ENCODE data around the gene SHANK2. TPM values are rescaled to one million over a fixed set of nuclear protein-coding genes. Genes with fewer than 3 reads are reported as not detected.
A peak's percentile ranks its signal among the peaks of the same experiment; 100 is the strongest.

SHANK2 gene
- total and polyA plus RNA-seq, 2 donors from 2014 or later, result 4.0 to 57.8 TPM

- H3K36me3 ChIP-seq (ENCODE audit: control insufficient read depth in 2 of 3, insufficient read depth in 3 of 3, low read length in 3 of 3), result peaks cover 0 to 11% (median 10%) of the 10 kb centered on the region in 3 donors
- H3K9me3 ChIP-seq (ENCODE audit: control insufficient read depth in 2 of 3, insufficient read depth in 1 of 3, low read length in 3 of 3), result peaks cover 0 to 12% (median 0%) of the 10 kb centered on the region in 3 donors
- no peak overlapping the region for H3K27ac ChIP-seq (ENCODE audit: low read depth in 2 of 2, low read length in 2 of 2)
- no peaks in the 10 kb centered on the region for H3K27me3 ChIP-seq (ENCODE audit: control insufficient read depth, insufficient read depth, low read length)
- H3K9ac ChIP-seq (ENCODE audit: low read length in 3 of 3), result no peak overlapping the region
- H3K4me1 ChIP-seq (ENCODE audit: control insufficient read depth in 2 of 3, insufficient read depth in 2 of 3, low read depth in 1 of 3, low read length in 3 of 3), result peaks cover 0 to 2% (median 0%) of the 10 kb centered on the region in 3 donors
- H3K4me3 ChIP-seq (ENCODE audit: low read length in 3 of 3), result no peak overlapping the region
- intact Hi-C loops (cut with DNase I), result no loop called here
- TF ChIP-seq, protein P1, sequence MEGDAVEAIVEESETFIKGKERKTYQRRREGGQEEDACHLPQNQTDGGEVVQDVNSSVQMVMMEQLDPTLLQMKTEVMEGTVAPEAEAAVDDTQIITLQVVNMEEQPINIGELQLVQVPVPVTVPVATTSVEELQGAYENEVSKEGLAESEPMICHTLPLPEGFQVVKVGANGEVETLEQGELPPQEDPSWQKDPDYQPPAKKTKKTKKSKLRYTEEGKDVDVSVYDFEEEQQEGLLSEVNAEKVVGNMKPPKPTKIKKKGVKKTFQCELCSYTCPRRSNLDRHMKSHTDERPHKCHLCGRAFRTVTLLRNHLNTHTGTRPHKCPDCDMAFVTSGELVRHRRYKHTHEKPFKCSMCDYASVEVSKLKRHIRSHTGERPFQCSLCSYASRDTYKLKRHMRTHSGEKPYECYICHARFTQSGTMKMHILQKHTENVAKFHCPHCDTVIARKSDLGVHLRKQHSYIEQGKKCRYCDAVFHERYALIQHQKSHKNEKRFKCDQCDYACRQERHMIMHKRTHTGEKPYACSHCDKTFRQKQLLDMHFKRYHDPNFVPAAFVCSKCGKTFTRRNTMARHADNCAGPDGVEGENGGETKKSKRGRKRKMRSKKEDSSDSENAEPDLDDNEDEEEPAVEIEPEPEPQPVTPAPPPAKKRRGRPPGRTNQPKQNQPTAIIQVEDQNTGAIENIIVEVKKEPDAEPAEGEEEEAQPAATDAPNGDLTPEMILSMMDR (IDR thresholded peaks at IDR 0.05; ENCODE audit: borderline replicate concordance, extremely low read depth, insufficient read depth), result no peak
- no peak for FAIRE-seq
- DNase-seq, result peak in 1 of 5 donors; percentile 9
These were observed 28.4 kb downstream of the SHANK2 start for GRCh38 chr11:71223671-71224660.

GRCh38 chr11:71223081-71223405 is 29.3 kb downstream of the SHANK2 start:
- TF ChIP-seq, protein P1 (IDR thresholded peaks at IDR 0.05; ENCODE audit: borderline replicate concordance, extremely low read depth, insufficient read depth), result no peak
- no peak overlapping the region for H3K9ac ChIP-seq (ENCODE audit: low read length in 3 of 3)
- no peak overlapping the region for H3K27ac ChIP-seq (ENCODE audit: low read depth in 2 of 2, low read length in 2 of 2)
- peaks cover 0 to 12% (median 0%) of the 10 kb centered on the region in 3 donors for H3K9me3 ChIP-seq (ENCODE audit: control insufficient read depth in 2 of 3, insufficient read depth in 1 of 3, low read length in 3 of 3)
- intact Hi-C loops (cut with DNase I), result no loop called here
- peaks cover 0 to 11% (median 10%) of the 10 kb centered on the region in 3 donors for H3K36me3 ChIP-seq (ENCODE audit: control insufficient read depth in 2 of 3, insufficient read depth in 3 of 3, low read length in 3 of 3)
- DNase-seq (peak in 1 of 5 donors; percentile 15), FAIRE-seq (no peak)
- no peaks in the 10 kb centered on the region for H3K27me3 ChIP-seq (ENCODE audit: control insufficient read depth, insufficient read depth, low read length)
- peaks cover 0 to 2% (median 0%) of the 10 kb centered on the region in 3 donors for H3K4me1 ChIP-seq (ENCODE audit: control insufficient read depth in 2 of 3, insufficient read depth in 2 of 3, low read depth in 1 of 3, low read length in 3 of 3)
- H3K4me3 ChIP-seq (ENCODE audit: low read length in 3 of 3), result no peak overlapping the region

DNA sequence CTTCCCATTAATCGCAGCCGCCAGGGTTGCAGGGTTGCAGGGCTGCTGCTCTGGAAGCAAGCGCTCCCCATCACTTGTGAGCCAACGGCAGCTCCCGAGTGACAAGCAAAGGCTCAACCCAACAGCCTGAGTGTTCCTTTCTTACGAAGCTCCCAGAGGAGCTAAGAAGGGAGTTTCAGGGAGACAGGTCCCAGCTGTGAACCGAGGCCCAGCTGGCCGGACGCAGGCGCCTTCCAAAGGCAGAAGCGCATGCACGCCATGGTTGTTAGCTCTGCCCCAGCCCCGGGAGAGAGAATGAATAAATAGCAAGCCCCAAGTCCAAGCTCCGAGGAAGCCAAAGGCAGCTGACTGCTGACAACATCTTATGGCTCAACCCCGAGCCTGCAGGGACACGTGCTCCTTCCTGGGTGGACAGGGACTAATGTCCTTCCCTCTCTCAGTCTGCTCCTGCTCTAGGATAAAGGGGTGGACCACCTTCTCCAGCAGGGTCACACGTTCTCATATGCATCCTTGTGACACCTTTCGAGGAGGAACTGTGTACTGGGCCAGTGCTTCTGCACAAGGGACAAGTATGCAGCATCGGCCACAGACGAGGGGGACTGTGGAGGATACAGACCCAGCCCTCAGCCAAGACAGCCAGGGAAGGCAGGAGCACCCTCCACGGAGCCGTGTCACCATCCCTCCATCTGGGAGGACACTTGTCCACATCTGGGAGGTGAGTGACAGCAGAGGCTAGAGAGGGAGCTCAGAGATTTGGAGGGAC is 29.9 kb downstream of the SHANK2 start:
- H3K27ac ChIP-seq (ENCODE audit: low read depth in 2 of 2, low read length in 2 of 2), result no peak overlapping the region
- H3K9ac ChIP-seq (ENCODE audit: low read length in 3 of 3), result no peak overlapping the region
- H3K27me3 ChIP-seq (ENCODE audit: control insufficient read depth, insufficient read depth, low read length), result no peaks in the 10 kb centered on the region
- no peak for FAIRE-seq
- TF ChIP-seq, protein P1 (IDR thresholded peaks at IDR 0.05; ENCODE audit: borderline replicate concordance, extremely low read depth, insufficient read depth), result no peak
- peak in 4 of 5 donors; percentile 27 to 71 (median 32) for DNase-seq
- H3K4me3 ChIP-seq (ENCODE audit: low read length in 3 of 3), result no peak overlapping the region
- H3K9me3 ChIP-seq (ENCODE audit: control insufficient read depth in 2 of 3, insufficient read depth in 1 of 3, low read length in 3 of 3), result peaks cover 0 to 7% (median 0%) of the 10 kb centered on the region in 3 donors
- intact Hi-C loops (cut with DNase I), result no loop called here
- H3K36me3 ChIP-seq (ENCODE audit: control insufficient read depth in 2 of 3, insufficient read depth in 3 of 3, low read length in 3 of 3), result peaks cover 0 to 11% (median 10%) of the 10 kb centered on the region in 3 donors
- peaks cover 0 to 2% (median 0%) of the 10 kb centered on the region in 3 donors for H3K4me1 ChIP-seq (ENCODE audit: control insufficient read depth in 2 of 3, insufficient read depth in 2 of 3, low read depth in 1 of 3, low read length in 3 of 3)
